Skeletal muscle cell (primary cell): Measurements from ENCODE around the gene KIF13A.
A peak's percentile ranks its signal among the peaks of the same experiment; 100 is the strongest.

Experiments
- DNase-seq: peaks from one replicate; pipeline ENCODE4 v3.0.0-alpha.2; 2010; ENCODE audit warnings: low read depth
- H3K4me3 ChIP-seq: 2 replicates; pipeline ENCODE4 v1.5.1; 2011; ENCODE audit warnings: low read depth, mild to moderate bottlenecking, control low read depth, low read length, moderate library complexity

Gene KIF13A

DNA sequence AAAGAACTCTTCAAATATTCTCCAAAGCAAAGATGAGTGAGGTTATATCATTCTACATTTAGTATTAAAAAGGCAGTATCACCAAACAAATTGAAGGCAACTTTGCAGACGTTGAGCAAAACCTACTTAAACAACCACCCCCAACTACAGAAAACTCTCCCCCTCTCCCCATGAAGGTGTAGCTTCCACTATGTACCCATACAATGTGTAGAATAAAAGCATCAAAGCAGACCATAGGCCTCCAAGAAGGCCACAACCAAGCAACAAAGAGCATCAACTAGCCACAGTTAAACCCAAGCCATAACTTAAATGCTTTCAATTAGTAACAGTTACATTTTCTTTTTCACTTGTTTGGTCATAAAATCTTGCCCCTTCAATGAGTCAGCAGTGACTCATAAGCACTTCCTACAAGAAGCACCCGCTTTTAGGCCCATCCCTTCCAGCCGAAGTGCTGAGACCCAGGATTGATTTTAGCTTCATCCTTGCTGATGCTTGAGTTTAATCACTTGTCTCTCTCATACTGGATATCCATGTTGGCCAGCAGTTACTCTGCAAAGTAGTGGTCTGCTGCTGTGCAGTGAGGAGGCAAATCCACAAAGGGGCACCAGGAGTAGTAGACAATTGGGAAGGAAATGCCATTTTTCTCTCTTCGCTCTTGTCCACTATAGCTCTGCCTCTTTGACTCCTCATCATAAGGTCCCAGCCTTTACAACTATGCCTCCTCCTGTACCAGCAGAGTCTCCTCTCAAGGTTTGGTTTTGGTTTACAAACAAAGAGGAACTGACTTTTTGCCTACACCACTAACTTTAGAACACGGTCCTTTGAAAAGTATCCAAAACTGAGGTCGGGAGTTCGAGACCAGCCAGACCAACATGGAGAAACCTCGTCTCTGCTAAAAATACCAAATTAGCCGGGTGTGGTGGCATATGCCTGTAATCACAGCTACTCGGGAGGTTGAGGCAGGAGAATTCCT lies 272.3 kb downstream of the KIF13A start:
- no peak overlapping the region for H3K4me3 ChIP-seq
- DNase-seq, result peak; percentile 77

DNA sequence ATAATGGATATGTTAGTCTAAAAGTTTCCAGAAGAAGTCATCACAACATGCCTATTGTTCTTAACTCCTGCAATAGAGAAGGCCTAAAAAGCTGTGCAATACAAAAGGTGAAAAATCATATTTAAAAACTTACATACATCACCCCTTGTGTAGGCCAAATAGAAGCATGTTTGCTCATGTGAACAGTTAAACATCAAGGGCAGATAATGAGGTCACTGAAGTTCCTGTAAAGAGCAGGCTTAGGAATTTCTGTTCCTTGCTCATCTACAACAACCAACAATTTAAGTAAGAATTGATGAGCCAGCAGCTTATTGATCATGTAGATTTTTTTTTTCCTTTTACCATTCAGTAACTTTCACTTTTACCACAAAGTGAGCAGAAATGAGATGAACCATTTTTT lies 273.3 kb downstream of the KIF13A start:
- no peak for DNase-seq
- no peak overlapping the region for H3K4me3 ChIP-seq

DNA sequence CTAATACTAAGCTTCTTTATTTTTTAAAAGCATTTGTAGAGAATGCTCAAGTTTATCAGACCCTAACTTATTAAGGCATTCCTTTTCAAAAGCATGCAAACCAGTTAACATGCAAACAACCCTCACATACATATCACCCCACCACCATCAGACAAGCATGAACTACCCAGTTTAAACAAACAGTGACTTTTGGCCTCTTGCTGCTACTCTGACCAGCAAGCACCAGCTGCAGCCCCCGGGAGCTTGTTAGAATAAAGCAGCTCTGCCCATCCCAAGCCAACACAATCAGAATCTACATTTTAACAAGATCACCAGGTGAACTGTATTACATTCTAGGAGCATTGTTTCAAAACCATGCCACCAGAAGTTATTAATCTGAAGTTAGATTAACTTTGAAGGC lies 274.9 kb downstream of the KIF13A start:
- H3K4me3 ChIP-seq, result no peak overlapping the region
- no peak for DNase-seq

DNA sequence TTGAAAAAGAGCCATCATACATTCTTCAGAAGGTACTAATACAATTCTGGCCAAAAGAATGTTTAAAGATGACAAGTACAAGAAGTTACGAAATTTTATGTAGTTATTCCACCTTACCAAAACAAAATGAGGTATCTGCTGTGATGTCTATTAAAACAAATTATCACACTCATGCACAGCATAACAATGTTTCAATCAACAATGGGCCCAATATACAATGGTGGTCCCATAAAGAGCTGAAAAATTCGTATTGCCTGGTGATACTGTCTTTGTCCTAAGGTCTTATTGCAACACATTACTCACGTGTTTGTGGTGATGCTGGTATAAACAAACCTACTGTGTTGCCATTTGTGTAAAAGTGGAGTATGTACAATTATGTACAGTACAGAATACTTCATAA lies 277.1 kb downstream of the KIF13A start:
- no peak for DNase-seq
- no peak overlapping the region for H3K4me3 ChIP-seq

DNA sequence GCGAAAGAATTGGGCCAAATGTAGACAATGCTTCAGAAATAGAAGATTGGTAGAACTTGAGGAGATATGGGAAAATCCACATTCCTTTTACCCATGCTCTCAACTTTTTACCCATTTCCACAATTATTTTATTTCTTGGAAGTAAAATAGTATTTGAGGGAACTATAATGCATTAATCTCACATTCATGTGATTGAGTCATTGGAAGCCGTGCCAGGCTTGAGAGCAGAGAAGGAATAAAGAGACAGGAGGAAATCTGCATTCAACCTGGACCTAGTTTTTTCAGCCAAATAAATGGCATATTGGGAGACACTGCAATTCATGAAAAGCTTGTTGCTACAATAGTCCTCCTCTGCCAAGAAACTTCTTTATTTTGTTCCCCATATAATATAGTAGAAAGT lies 278.0 kb downstream of the KIF13A start:
- no peak overlapping the region for H3K4me3 ChIP-seq
- no peak for DNase-seq
